ENCODE measurements around the gene DIPK1C.

DIPK1C gene

DNA sequence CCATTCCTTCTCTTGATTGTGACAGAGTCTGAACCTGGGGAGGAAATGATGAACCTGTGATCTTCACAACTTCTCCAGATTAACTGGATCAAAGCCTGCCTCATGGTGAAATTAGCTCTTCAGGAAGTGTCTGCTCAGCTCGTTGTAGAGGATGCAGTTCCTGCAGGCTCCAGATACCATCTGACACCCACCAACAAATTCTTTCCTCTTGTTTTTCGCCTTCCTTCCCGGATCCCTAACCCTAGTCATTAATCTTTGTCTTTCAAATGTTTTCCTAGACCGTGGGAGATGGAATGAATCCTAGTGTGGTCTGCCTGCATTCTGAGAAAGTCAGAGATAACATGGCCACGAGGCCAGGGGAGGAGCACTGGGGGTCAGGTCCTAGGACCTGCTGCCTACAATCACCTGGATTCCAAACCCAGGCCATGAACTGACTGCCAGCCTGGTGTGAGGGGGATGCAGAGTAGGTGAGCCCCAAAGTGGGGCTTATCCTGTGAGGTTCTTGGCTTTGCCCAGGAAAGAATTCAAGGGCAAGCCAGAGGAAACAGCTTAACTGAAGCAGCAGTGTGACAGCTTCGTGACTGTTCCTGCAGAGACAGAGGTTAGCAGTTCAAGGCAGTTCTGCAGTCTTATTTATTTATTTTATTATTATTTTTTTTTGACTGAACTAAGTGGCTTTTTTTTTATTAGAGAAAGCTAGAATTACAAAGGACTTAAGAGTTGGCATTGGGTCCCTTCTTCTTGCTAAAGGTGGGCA, 67.8 kb downstream of the DIPK1C start:
- no peak for DNase-seq (ENCODE audit: low read depth, low spot score)

DNA sequence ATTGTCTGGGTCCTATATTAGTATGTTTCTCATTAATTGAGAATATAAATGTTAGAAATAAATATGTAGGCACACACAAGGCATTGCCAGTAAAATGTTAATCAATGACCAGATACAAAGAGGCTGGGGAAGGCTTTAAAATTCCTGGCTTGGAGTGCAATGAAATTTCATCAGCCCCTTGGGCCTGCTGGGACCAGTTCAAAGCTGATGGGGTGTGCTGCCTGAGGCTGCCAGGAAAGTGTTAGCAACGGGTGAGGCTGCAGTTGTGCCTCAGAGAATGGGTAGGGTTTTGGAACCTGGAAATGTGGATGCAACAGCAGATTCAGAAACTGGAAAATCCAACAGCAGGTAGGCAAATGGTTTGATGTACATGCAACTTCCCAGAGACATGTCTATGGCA, 68.9 kb downstream of the DIPK1C start:
- DNase-seq (ENCODE audit: low read depth, low spot score): no peak

DNA sequence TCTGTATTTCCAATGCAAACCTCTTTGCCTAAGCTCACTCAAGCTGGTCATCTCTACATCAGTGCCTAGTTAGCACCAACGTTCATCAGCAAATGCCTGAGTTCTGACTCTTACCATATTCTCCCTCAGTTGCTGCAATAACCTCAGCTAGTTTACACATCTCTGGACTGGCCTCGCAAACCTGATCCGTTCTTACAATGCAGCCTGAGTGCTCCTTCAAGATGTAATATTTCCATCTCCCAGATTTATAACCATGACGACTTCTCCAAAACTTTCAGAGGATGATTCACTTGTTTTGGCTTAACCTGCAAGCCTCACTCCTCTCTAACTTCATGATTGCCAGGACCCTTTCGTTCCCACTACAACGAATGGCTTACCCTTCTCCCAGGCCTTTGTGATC, 69.7 kb downstream of the DIPK1C start:
- DNase-seq (ENCODE audit: low read depth, low spot score): no peak
